Measurements from ENCODE around the gene LDHD.

GRCh38 chr16:75071621-75072020, 45.0 kb downstream of the LDHD start:
- TF ChIP-seq CTCF (IDR thresholded peaks at IDR 0.05; ENCODE audit: insufficient read depth, low read length), result no peak
- no peak for TF ChIP-seq POLR2AphosphoS5 (IDR thresholded peaks at IDR 0.05; ENCODE audit: low read depth)
- no peak for TF ChIP-seq SPI1 (IDR thresholded peaks at IDR 0.05; ENCODE audit: borderline replicate concordance, low read depth)

Measured in HL-60 (cell line).